Activated CD8-positive, alpha-beta T cell treated with anti-CD3 and anti-CD28 coated beads for 36 hours (primary cell): Measurements from ENCODE around the gene SPAG4. TPM values are rescaled to one million over a fixed set of nuclear protein-coding genes. Genes with fewer than 3 reads are reported as not detected.

Experiments
- ATAC-seq: fragments of 200-7000 bp; cut with Tn5 transposase; one replicate; pipeline ENCODE4 v1.10.0; 2021; ENCODE audit warnings: mild to moderate bottlenecking, moderate library complexity
- CTCF ChIA-PET: fragments of 350-600 bp; sonication (Branson Sonifier 250); formaldehyde crosslinking; loops from one replicate; lab custom pipeline; 2021; ENCODE audit warnings: antibody characterized with exemption; lab: Charles Lee
- POLR2A ChIA-PET: fragments of 350-600 bp; sonication (Branson Sonifier 250); formaldehyde crosslinking; loops from one replicate; lab custom pipeline; 2021; ENCODE audit warnings: antibody characterized with exemption; lab: Charles Lee
- DNase-seq: peaks from one replicate; pipeline ENCODE4 v3.0.0-alpha.2; 2020
- H3K27ac Mint-ChIP-seq: one replicate; pipeline ENCODE4 v1.8.0; 2021; ENCODE audit warnings: mild to moderate bottlenecking, mixed read lengths
- H3K27me3 Mint-ChIP-seq: one replicate; pipeline ENCODE4 v1.8.0; 2021; ENCODE audit warnings: mixed read lengths
- H3K36me3 Mint-ChIP-seq: one replicate; pipeline ENCODE4 v1.8.0; 2021; ENCODE audit warnings: low read depth, mixed read lengths
- H3K4me1 Mint-ChIP-seq: one replicate; pipeline ENCODE4 v1.8.0; 2021; ENCODE audit warnings: low read depth, mixed read lengths
- H3K4me3 Mint-ChIP-seq: one replicate; pipeline ENCODE4 v1.8.0; 2021; ENCODE audit warnings: mild to moderate bottlenecking, moderate library complexity, mixed read lengths
- H3K9me3 Mint-ChIP-seq: one replicate; pipeline ENCODE4 v1.8.0; 2021; ENCODE audit warnings: mixed read lengths
- CTCF ChIP-seq: fragments of 200-600 bp; IDR thresholded peaks from one replicate; pipeline ENCODE4 v1.8.0; 2022; ENCODE audit warnings: antibody characterized with exemption, mild to moderate bottlenecking
- intact Hi-C: fragments of 100-400 bp; cut with micrococcal nuclease; formaldehyde crosslinking; loops from one replicate; pipeline ENCODE4 v1.10.0; 2022
- total RNA-seq, 2 experiments: library from RNA; stranded (reverse); gene quantifications; one replicate each; pipeline ENCODE4 v1.2.3, GENCODE V29; 2021

Gene SPAG4
- total RNA-seq, 2 experiments from 2014 or later: 11.5 to 11.8 TPM

DNA sequence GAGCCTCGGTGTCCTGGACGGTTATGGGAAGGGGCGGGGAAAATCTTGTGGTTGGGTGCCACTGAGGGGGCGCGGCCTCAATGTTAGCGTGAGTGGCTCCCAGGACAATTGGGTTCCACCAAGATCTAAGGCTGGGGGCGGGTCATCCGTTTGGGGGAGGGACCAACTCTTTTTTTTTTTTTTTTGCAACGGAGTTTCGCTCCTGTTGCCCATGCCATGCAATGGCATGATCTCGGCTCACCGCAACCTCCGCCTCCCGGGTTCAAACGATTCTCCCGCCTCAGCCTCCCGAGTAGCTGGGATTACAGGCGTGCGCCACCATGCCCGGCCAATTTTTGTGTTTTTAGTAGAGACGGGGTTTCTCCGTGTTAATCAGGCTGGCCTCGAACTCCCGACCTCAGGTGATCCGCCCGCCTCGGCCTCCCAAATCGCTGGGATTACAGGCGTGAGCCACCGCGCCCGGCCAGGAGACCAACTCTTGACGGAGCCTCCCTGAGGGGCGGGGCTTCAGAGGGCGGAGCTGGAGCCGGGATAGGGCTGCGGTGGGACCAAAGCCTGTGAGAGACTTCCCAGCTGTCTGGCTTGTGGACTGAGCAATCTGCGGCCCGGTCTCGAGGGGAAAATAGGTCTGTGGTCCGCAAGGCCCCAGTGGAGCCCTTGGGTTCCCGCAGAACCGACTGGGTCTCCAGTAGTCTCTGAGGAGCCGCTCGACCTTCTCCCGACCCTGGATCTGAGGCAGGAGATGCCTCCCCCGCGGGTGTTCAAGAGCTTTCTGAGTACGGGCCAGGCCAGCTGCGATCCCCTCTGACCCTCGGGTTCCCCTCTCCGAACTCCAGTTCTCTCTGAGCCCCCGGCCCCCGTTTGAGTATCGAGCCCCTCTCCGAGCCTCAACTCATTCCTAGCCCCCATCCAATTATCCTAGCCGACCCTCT is 1.1 kb downstream of the SPAG4 start:
- TF ChIP-seq CTCF: no peak
- Mint-ChIP-seq H3K27me3 (peaks cover 3% of the 10 kb centered on the region), H3K9me3 (no peaks in the 10 kb centered on the region), H3K36me3 (peaks cover 5% of the 10 kb centered on the region), H3K4me3 (peak overlapping the region; percentile 89), H3K27ac (peak overlapping the region; percentile 87), H3K4me1 (peaks cover 42% of the 10 kb centered on the region)
- ChIA-PET POLR2A (interaction anchor here (0.9 to 6.4 kb wide), 14 partner anchors 11 to 338 kb away, joined by 3 to 163 read pairs (median 5); partner anchors contain the start of genes CEP250, CPNE1, NFS1 and RBM12), CTCF (interaction anchor here (0.9 to 4.7 kb wide), 5 partner anchors 12 to 337 kb away, joined by 3 to 49 read pairs (median 4); partner anchors contain the start of genes CPNE1, RBM12 and SCAND1)
- ATAC-seq: no peak
- intact Hi-C loops: loop anchor here (5.0 to 10.0 kb wide), 3 partner anchors 46 to 338 kb away; partner anchors contain the start of genes CPNE1, RBM12, RBM39 and SCAND1
- peak; percentile 78 for DNase-seq

DNA sequence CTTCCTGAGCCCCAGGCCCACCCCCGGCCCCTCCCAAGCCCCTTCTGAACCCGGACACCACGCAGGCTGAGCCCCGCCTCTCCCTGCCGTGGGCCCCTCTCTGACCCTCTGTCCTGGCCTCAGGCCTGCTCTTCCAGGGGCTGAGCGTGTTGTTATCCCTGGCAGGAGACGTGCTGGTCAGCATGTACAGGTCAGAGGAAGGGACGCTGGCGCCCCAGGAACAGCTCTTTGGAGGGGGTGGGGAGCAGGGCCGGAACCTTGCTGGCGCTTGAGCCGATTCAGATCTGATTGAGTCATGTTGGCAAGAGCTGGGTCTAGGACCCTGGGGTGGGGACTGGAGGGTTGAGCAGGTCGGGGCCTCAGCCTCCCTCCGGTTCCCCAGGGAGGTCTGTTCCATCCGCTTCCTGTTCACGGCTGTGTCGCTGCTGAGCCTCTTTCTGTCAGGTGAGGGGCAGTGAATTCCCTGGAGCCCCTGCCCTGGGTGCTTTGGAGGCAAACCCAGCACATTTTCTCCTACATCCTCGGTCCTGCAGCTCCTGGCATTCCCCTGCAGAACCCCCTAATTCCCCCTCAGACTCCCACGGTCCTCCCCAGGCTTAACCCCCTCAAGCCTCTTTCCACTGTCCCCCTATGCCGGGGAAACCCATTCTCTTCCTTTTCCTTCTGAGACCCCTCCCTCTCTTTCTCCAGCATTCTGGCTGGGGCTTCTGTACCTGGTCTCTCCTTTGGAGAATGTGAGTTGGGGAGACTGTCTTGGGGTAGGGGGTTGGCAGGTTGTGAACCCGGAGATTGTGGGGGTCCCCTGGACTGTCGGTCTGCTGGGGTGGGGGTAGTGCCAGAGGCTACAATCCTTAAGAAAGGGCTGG is 2.0 kb downstream of the SPAG4 start:
- H3K4me3 Mint-ChIP-seq: peak overlapping the region; percentile 89
- peaks cover 5% of the 10 kb centered on the region for H3K36me3 Mint-ChIP-seq
- intact Hi-C loops: loop anchor here (5.0 to 10.0 kb wide), 3 partner anchors 45 to 337 kb away; partner anchors contain the start of genes CPNE1, RBM12, RBM39 and SCAND1
- TF ChIP-seq CTCF: peak; percentile 56
- H3K4me1 Mint-ChIP-seq: peaks cover 42% of the 10 kb centered on the region
- H3K9me3 Mint-ChIP-seq: no peaks in the 10 kb centered on the region
- peaks cover 3% of the 10 kb centered on the region for H3K27me3 Mint-ChIP-seq
- DNase-seq (peak; percentile 79), ATAC-seq (peak; percentile 19)
- H3K27ac Mint-ChIP-seq: peak overlapping the region; percentile 87
- CTCF ChIA-PET: interaction anchor here (0.9 to 4.7 kb wide), 7 partner anchors 13 to 122 kb away, joined by 3 to 49 read pairs (median 6); partner anchors contain the start of genes CPNE1 and RBM12
- POLR2A ChIA-PET: interaction anchor here (0.9 to 6.4 kb wide), 11 partner anchors 12 to 337 kb away, joined by 4 to 163 read pairs (median 7); partner anchors contain the start of genes CEP250, CPNE1, NFS1 and RBM12

- peaks cover 42% of the 10 kb centered on the region for H3K4me1 Mint-ChIP-seq
- ChIA-PET CTCF (interaction anchor here (0.7 to 4.7 kb wide), 20 partner anchors 9 to 335 kb away, joined by 3 to 49 read pairs (median 6); partner anchors contain the start of genes CPNE1, NFS1, RBM12 and ROMO1), POLR2A (interaction anchor here (0.9 to 6.4 kb wide), 8 partner anchors 10 to 124 kb away, joined by 3 to 163 read pairs (median 10); partner anchors contain the start of genes CPNE1, NFS1, RBM12 and RBM39)
- no peak for TF ChIP-seq CTCF
- H3K9me3 Mint-ChIP-seq: no peaks in the 10 kb centered on the region
- H3K36me3 Mint-ChIP-seq: peaks cover 5% of the 10 kb centered on the region
- peaks cover 3% of the 10 kb centered on the region for H3K27me3 Mint-ChIP-seq
- H3K4me3 Mint-ChIP-seq: peak overlapping the region; percentile 89
- ATAC-seq: no peak
- peak; percentile 33 for DNase-seq
- intact Hi-C loops: loop anchor here (5.0 to 10.0 kb wide), 3 partner anchors 44 to 336 kb away; partner anchors contain the start of genes CPNE1, RBM12, RBM39 and SCAND1
- peak overlapping the region; percentile 87 for H3K27ac Mint-ChIP-seq
These were observed 2.9 kb downstream of the SPAG4 start for GRCh38 chr20:35618263-35619131.
